ENCODE data around the gene LAMA5.

The LAMA5 gene

DNA sequence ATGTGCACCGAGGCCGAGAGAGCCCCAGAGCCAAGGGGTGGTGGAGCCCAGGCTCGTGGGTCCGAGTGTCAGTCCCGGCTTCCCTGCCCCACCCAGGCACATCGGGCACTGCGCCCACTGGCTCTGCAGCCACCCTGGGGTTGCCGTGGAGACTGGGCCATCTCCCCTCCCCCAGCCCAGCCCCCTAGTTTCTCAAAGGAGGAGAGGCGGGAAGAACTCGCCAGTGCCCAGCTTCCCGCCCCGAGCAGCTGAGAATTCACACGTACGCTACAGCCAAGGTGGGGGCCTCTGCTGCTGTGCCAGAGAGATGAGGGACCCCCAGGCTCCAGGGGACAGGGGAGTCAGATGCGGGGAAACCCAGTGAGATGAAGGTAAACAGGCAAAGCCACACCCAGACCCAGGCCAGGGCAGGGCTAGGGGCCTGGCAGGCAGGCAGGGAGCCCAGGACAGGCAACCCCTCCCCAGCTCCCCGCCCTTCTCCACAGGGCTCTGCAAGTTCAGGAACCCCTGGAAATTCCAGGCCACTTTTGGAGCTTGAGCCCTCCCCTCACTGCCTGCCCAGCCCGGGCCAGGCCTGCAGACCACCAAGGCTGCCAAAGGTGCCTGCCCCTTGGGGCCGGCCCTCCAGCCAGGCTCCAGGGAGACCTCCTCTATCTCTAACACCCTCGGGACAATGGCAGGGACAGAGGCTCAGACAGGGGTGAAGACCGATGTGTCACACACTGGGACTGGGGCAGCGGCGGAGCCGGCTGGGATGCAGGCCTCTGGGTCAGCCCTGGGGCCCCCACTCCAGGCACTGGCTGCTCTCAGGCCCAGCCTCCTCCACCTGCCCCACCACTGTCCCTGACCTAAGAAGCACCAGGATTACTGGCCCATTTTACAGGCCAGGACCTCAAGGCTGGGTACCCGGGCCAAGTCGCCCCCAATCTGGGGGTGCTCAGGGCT is 6.0 kb downstream of the LAMA5 start:
- no peak for DNase-seq (ENCODE audit: low read depth, low spot score)

GRCh38 chr20:62359491-62360121 is 7.5 kb downstream of the LAMA5 start:
- DNase-seq (ENCODE audit: low read depth, low spot score), result no peak

- DNase-seq (ENCODE audit: low read depth, low spot score), result no peak
Observed at GRCh38 chr20:62359043-62359490, 8.0 kb downstream of the LAMA5 start.

DNA sequence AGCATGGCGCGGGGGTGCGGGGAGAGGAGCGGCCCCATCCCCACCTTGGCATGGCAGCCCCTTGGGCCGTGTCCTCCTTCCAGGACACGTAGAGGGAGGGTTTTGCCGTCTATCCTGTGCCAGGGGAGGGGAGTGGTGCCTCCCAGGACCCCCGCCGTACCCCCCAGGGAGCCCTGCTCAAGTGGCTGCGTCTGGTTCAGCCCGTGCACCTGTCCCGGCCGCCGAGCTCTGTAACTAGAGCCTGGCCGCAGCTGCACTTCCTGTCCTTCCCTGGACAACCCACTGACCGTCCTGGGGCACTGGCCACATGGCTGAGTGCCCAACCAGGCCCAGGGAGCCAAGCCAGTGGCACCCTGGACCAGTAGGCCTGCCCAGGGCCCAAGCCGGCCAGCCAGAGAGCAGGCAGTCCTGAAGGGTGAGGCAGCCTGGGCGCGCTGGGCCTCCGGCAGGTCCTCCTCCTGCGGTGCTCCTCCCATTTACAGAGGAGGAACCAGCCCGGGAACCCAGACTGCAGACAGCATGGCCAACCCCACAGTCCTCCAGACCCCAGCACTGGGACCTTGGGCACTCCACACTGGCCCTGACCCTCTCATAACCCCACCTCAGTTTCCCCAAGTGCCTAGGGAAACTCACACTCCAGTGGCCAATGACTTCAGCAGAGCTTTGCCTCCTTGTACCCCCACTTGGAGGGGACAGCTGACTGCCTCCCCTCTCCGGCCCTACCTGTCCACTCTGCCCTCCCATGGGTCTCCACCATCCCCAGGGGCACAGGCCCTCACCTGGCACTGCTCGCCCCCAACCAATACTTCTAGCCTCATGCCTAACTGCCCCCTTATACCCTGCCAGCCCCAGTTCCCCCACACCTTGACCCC is 8.7 kb downstream of the LAMA5 start:
- DNase-seq (ENCODE audit: low read depth, low spot score), result no peak

- DNase-seq (ENCODE audit: low read depth, low spot score), result no peak
Observed at GRCh38 chr20:62357681-62358080, 9.4 kb downstream of the LAMA5 start.

- no peak for DNase-seq (ENCODE audit: low read depth, low spot score)
Observed at GRCh38 chr20:62357187-62357667, 9.9 kb downstream of the LAMA5 start.

GRCh38 chr20:62356589-62357186 is 10.4 kb downstream of the LAMA5 start:
- no peak for DNase-seq (ENCODE audit: low read depth, low spot score)

GRCh38 chr20:62355878-62356588 is 11.1 kb downstream of the LAMA5 start:
- no peak for DNase-seq (ENCODE audit: low read depth, low spot score)

DNA sequence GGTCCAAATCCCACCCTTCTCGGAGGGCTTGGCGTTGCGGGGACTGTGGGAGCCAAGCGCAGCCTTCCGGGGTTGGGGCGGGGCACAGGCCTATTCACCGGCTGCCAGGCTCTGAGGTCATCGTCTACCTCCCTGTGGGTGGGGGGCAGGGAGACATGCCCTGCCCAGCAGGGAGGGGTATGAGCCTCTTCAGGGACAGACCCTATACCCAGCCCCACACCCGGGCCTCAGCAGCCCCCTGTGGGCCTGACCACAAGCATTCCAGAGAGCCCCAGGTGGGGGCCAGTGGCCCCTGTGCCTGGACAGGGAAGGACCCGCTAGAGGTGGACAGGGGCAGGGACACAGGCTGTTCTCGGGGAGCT is 11.6 kb downstream of the LAMA5 start:
- no peak for DNase-seq (ENCODE audit: low read depth, low spot score)

GRCh38 chr20:62354811-62355341 is 12.2 kb downstream of the LAMA5 start:
- DNase-seq (ENCODE audit: low read depth, low spot score), result no peak

DNA sequence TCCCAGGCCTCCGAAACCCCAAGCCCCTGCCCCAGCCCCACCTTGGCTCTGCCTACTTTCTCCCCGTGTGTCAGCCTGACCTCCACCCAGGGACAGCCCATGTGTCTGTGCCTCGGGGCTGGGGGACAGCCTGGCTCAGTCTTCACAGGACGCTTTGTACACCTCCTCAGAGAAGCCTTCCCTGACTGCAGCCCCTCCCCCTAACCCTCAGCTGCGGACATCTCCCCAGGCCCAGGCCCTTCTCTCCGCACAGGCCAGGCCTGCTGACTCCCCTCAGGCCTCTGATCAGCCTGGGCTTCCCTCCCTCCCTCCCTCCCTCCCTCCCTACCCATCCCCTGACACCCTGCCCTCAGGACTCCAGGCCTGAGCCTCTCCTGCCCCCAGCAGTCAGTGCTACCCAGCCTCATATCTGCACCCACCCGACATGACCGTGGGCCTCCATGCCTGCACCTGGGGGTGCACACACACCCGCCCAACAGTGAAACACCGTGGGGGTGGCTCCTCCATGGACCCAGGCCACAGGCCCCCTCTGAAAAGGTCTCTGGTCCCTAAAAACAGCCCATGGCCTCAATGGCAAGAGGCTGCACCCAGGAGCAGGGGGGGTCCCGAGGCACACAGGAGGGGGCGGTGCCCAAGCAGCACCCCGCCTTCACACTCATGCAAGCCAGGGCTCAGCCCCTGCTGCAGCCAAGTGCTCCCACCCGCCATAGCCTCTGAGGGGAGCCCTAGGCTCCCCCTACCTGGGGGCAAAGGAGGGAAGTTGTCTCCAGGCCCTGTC is 12.9 kb downstream of the LAMA5 start:
- no peak for DNase-seq (ENCODE audit: low read depth, low spot score)

- DNase-seq (ENCODE audit: low read depth, low spot score), result no peak
Observed at GRCh38 chr20:62353289-62354030, 13.7 kb downstream of the LAMA5 start.

GRCh38 chr20:62352402-62353288 is 14.5 kb downstream of the LAMA5 start:
- no peak for DNase-seq (ENCODE audit: low read depth, low spot score)

DNA sequence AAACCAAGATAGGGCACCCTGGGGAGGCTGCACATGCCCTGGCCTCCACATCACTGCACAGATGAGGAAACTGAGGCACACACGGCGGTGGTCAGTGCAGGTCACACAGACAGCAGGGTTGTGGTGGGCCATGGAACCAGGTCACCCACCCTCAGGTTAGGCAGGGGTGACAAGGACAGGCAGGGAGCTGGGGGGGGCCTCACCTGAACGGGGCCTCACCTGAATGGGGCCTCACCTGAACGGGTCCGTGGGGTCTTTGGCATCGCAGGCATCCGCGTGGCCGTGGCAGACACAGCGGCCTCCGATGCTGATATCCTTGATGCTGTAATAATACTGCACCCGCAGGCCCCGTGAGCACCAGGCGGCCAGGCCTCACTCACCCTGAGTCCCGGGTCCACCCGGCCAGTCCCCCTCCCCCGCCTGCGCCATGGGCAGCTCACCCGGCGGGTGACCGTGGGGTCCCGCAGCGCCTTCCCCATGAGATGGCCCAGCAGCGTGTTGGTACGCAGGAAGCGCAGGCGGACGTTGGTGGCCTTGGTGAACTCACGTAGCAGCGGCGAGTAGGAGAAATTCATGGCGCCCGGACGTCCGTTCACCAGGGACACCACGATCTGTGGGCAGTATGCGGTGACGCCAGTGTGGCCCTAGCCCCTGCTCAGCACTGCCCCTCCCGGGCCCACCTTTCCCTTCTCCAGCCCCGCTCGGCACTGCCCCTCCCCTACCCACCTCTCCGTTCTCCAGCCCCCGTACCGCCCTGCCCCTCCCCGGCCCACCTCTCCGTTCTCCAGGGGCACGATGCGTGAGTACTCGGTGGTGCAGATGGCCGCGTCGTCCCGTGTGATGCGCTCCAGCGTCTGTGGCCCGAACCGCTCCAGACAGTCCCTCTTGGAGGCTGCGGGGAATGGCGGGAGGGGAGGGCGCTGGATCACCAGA is 15.4 kb downstream of the LAMA5 start:
- no peak for DNase-seq (ENCODE audit: low read depth, low spot score)

- no peak for DNase-seq (ENCODE audit: low read depth, low spot score)
Observed at GRCh38 chr20:62350629-62351422, 16.3 kb downstream of the LAMA5 start.

DNA sequence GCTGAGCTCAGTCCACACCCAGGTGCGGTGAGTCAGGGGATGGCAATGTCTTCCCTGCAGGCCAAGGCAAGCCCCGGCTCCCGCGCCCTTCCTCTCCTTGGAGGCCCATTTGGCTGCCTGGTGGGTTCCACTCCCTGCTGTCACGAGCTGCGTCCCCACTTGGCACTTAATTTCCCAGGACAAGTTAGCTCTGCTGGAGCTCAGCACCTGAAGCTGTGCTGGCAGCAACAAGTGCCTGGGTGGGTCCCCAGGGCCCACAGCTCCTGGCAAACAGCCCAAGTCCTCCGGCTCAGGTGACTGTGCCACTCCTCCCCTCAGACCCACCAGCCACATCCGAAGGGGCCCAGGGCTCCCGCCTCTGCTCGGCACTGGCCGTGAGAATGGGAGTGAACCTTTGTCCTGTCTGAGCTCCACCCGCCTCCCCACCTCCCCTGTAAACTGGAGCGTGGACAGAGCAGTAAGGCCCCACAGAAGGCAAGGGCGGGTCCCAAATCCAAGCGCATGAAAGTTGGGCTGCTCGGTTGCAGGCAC is 16.9 kb downstream of the LAMA5 start:
- DNase-seq (ENCODE audit: low read depth, low spot score), result no peak
